H1 (cell line): ENCODE measurements around the gene CD164L2. TPM values are rescaled to one million over a fixed set of nuclear protein-coding genes. Genes with fewer than 3 reads are reported as not detected.

ENCODE experiments used
- CTCF ChIA-PET: fragments of 300-600 bp; sonication (Branson Sonifier 250); formaldehyde crosslinking; loops from one replicate; lab custom pipeline; 2021; ENCODE audit not compliant: partially characterized antibody; lab: Charles Lee
- POLR2A ChIA-PET: fragments of 300-600 bp; sonication (Branson Sonifier 250); formaldehyde crosslinking; loops from one replicate; lab custom pipeline; 2021; ENCODE audit warnings: inconsistent platforms; ENCODE audit not compliant: partially characterized antibody; lab: Charles Lee
- DNase-seq, 2 experiments: peaks; one replicate each; pipeline versions ENCODE4 v3.0.0 to v3.0.0-alpha.2; 2010 to 2022; ENCODE audit warnings: low spot score in 2 of 2, low read depth in 1 of 2, mixed read lengths in 1 of 2
- FAIRE-seq: peaks from 2 replicates; lab custom pipeline; 2011; peaks lifted over from hg19 to GRCh38; lab: Jason Lieb, UNC
- H2AFZ ChIP-seq: 2 replicates; pipeline ENCODE4 v1.8.1; 2012; ENCODE audit warnings: low read length, inconsistent platforms
- H2AK5ac ChIP-seq: 2 replicates; pipeline ENCODE4 v1.6.1; 2013; ENCODE audit warnings: low read depth, low read length
- H2BK120ac ChIP-seq: replicated peaks from 2 replicates; pipeline ENCODE3; 2013; ENCODE audit warnings: low read depth, low read length, inconsistent platforms
- H2BK12ac ChIP-seq: 2 replicates; pipeline ENCODE4 v1.6.1; 2013; ENCODE audit warnings: low read depth, low read length
- H2BK15ac ChIP-seq: 2 replicates; pipeline ENCODE4 v1.6.1; 2013; ENCODE audit warnings: low read length
- H2BK20ac ChIP-seq: 2 replicates; pipeline ENCODE4 v1.6.1; 2013; ENCODE audit warnings: low read length
- H2BK5ac ChIP-seq: 2 replicates; pipeline ENCODE4 v1.6.1; 2013; ENCODE audit warnings: low read depth, low read length
- H3K14ac ChIP-seq: 2 replicates; pipeline ENCODE4 v1.6.1; 2013; ENCODE audit warnings: inconsistent platforms; ENCODE audit not compliant: insufficient read length
- H3K18ac ChIP-seq: 2 replicates; pipeline ENCODE4 v1.6.1; 2013; ENCODE audit warnings: low read length; ENCODE audit errors: extremely low read depth
- H3K23ac ChIP-seq: 2 replicates; pipeline ENCODE4 v1.6.1; 2013; ENCODE audit warnings: inconsistent platforms; ENCODE audit not compliant: insufficient read length
- H3K23me2 ChIP-seq: 2 replicates; pipeline ENCODE4 v1.6.1; 2013; ENCODE audit warnings: low read depth, low read length
- H3K27ac ChIP-seq: 2 replicates; pipeline ENCODE4 v1.6.1; 2011; ENCODE audit warnings: low read depth, low read length, inconsistent platforms
- H3K27me3 ChIP-seq, 4 experiments: replicated peaks in 1 of 4; 1 replicate in 1 of 4; 2 replicates in 3 of 4; pipeline versions ENCODE4 v1.6.1 to v1.8.1; 2011 to 2013; ENCODE audit warnings: low read length in 3 of 4, mild to moderate bottlenecking in 3 of 4, inconsistent platforms in 2 of 4, mixed read lengths in 2 of 4, moderate library complexity in 1 of 4; ENCODE audit not compliant: control insufficient read depth in 3 of 4, insufficient read depth in 3 of 4; ENCODE audit errors: extremely low read depth in 1 of 4
- H3K36me3 ChIP-seq, 4 experiments: 2 replicates each; pipeline versions ENCODE4 v1.6.1 to v1.8.1; 2011 to 2013; ENCODE audit warnings: mild to moderate bottlenecking in 4 of 4, low read length in 3 of 4, moderate library complexity in 2 of 4, control low read depth in 1 of 4, inconsistent platforms in 1 of 4; ENCODE audit not compliant: insufficient read depth in 4 of 4, control insufficient read depth in 2 of 4
- H3K4ac ChIP-seq: replicated peaks from 2 replicates; pipeline ENCODE3; 2013; ENCODE audit warnings: low read length, low read depth, mixed read lengths, inconsistent platforms; ENCODE audit not compliant: insufficient read length
- H3K4me1 ChIP-seq, 4 experiments: replicated peaks in 1 of 4; 1 replicate in 1 of 4; 2 replicates in 3 of 4; pipeline versions ENCODE4 v1.6.1 to v1.8.1; 2011 to 2013; ENCODE audit warnings: low read length in 3 of 4, inconsistent platforms in 2 of 4, mixed read lengths in 1 of 4; ENCODE audit not compliant: insufficient read depth in 4 of 4, control insufficient read depth in 3 of 4
- H3K4me2 ChIP-seq, 2 experiments: 2 replicates each; pipeline versions ENCODE4 v1.6.1 to v1.8.1; 2011 to 2013; ENCODE audit warnings: low read depth in 2 of 2, low read length in 2 of 2, control low read depth in 1 of 2, inconsistent platforms in 1 of 2, mild to moderate bottlenecking in 1 of 2; ENCODE audit not compliant: insufficient read depth in 1 of 2
- H3K4me3 ChIP-seq, 4 experiments: fragments of 200-600, 300-600 bp in 1 of 4; sonication (generic), shearing (Covaris generic), sonication (Bioruptor Twin) in 1 of 4; 2 replicates each; pipeline versions ENCODE4 v1.5.1 to v1.8.1; 2011 to 2016; ENCODE audit warnings: low read length in 4 of 4, low read depth in 3 of 4, control low read depth in 2 of 4, inconsistent platforms in 2 of 4, mild to moderate bottlenecking in 2 of 4, mixed read lengths in 1 of 4, moderate library complexity in 1 of 4; ENCODE audit not compliant: insufficient read depth in 2 of 4; ENCODE audit errors: extremely low read depth in 1 of 4
- H3K56ac ChIP-seq: replicated peaks from 2 replicates; pipeline ENCODE3; 2013; ENCODE audit warnings: low read depth, mild to moderate bottlenecking, mixed read lengths, low read length, inconsistent platforms; ENCODE audit not compliant: insufficient read length
- H3K79me1 ChIP-seq: 2 replicates; pipeline ENCODE4 v1.6.1; 2013; ENCODE audit warnings: low read depth, low read length, control low read depth
- H3K79me2 ChIP-seq, 2 experiments: 2 replicates each; pipeline versions ENCODE4 v1.6.1 to v1.8.1; 2012 to 2013; ENCODE audit warnings: low read length in 2 of 2, mild to moderate bottlenecking in 2 of 2, inconsistent platforms in 1 of 2; ENCODE audit not compliant: insufficient read depth in 2 of 2, control insufficient read depth in 1 of 2
- H3K9ac ChIP-seq, 4 experiments: replicated peaks in 1 of 4; 1 replicate in 1 of 4; 2 replicates in 3 of 4; pipeline versions ENCODE4 v1.6.1 to v1.8.1; 2011 to 2013; ENCODE audit warnings: low read depth in 3 of 4, low read length in 3 of 4, control low read depth in 2 of 4, mild to moderate bottlenecking in 2 of 4, moderate library complexity in 2 of 4, inconsistent platforms in 1 of 4; ENCODE audit errors: extremely low read depth in 1 of 4
- H3K9me3 ChIP-seq, 2 experiments: 2 replicates each; pipeline versions ENCODE4 v1.6.1 to v1.8.1; 2012 to 2013; ENCODE audit warnings: mild to moderate bottlenecking in 2 of 2, moderate library complexity in 2 of 2, control low read depth in 1 of 2, inconsistent platforms in 1 of 2, low read depth in 1 of 2, low read length in 1 of 2, mixed read lengths in 1 of 2; ENCODE audit not compliant: insufficient read depth in 2 of 2
- H4K20me1 ChIP-seq, 2 experiments: replicated peaks in 1 of 2; 2 replicates each; pipeline versions ENCODE3 to v1.8.1; 2011 to 2013; ENCODE audit warnings: inconsistent platforms in 2 of 2, low read length in 2 of 2, mild to moderate bottlenecking in 1 of 2; ENCODE audit not compliant: insufficient read depth in 2 of 2, control insufficient read depth in 1 of 2
- H4K5ac ChIP-seq: 2 replicates; pipeline ENCODE4 v1.6.1; 2013; ENCODE audit warnings: low read length, low read depth, mixed read lengths, inconsistent platforms; ENCODE audit not compliant: insufficient read length
- H4K8ac ChIP-seq: 2 replicates; pipeline ENCODE4 v1.8.0; 2013; ENCODE audit warnings: mild to moderate bottlenecking, moderate library complexity, low read length, inconsistent platforms; ENCODE audit not compliant: insufficient read depth; ENCODE audit errors: extremely low read depth
- H4K91ac ChIP-seq: replicated peaks from 2 replicates; pipeline ENCODE3; 2013; ENCODE audit warnings: low read length, mixed read lengths, inconsistent platforms; ENCODE audit not compliant: insufficient read length
- BACH1 ChIP-seq: IDR thresholded peaks from 2 replicates; pipeline ENCODE4 v1.6.1; 2012; ENCODE audit warnings: low read length, improper control_type of control experiment
- E2F6 ChIP-seq: IDR thresholded peaks from 2 replicates; pipeline ENCODE4 v1.6.1; 2012; ENCODE audit warnings: inconsistent platforms
- RAD21 ChIP-seq, 2 experiments: IDR thresholded peaks in 1 of 2; conservative IDR thresholded peaks in 1 of 2; 2 replicates each; pipeline ENCODE4 v1.6.1; 2011; ENCODE audit warnings: low read depth in 2 of 2, low read length in 2 of 2, improper control_type of control experiment in 1 of 2, inconsistent platforms in 1 of 2, mild to moderate bottlenecking in 1 of 2, moderate library complexity in 1 of 2
- WGBS, 2 experiments: shearing (Covaris generic) in 1 of 2; methylation state at CpG; one replicate each; pipeline versions ENCODE4 v1.1.6 to v1.1.7; 2013 to 2015; ENCODE audit warnings: low lambda C conversion rate in 2 of 2, mixed read lengths in 2 of 2, inconsistent platforms in 1 of 2, low coverage in 1 of 2, missing lambda C conversion rate in 1 of 2; ENCODE audit not compliant: insufficient replicate concordance in 2 of 2, insufficient coverage in 1 of 2, insufficient read length in 1 of 2; ENCODE audit errors: extremely low coverage in 1 of 2, missing lambda C conversion rate in 1 of 2; 5-methylcytosine and 5-hydroxymethylcytosine counted together
- polyA plus RNA-seq, 7 experiments: library from polyadenylated mRNA; depleted of rRNA in 3 of 7; stranded (reverse) in 5 of 7; unstranded in 2 of 7; fragments of >200 nt in 5 of 7; fragments of 200-250 nt in 2 of 7; gene quantifications; 1 replicate in 5 of 7; 2 replicates in 1 of 7; 4 replicates in 1 of 7; pipeline versions ENCODE4 v1.2.1 to v1.2.3, GENCODE V29; 2011 to 2013; ENCODE audit warnings: missing spikeins in 2 of 7, mixed read lengths in 2 of 7
- total RNA-seq: library from RNA; stranded (reverse); fragmentation: NEBNext Ultra II Directional; extraction: Animal tissue kit (Norgen Biotek cat#: 25700); gene quantifications from 2 replicates; pipeline ENCODE4 v1.2.1, GENCODE V29; 2021

The CD164L2 gene
- total and polyA plus RNA-seq, 2 of the 8 experiments (the other 6 are each of a cell fraction or from before 2014, with no cell fraction given) = 3.3 TPM

- ChIA-PET POLR2A (interaction anchor here (0.7 to 10.9 kb wide), 6 partner anchors 6 to 249 kb away, joined by 3 to 101 read pairs (median 4); partner anchors contain the start of genes AHDC1 and MAP3K6), CTCF (interaction anchor here (1.1 to 28.8 kb wide), 18 partner anchors 11 to 319 kb away, joined by 3 to 625 read pairs (median 9); partner anchors contain the start of genes CD164L2, FCN3, GPR3 and MAP3K6)
- no peak overlapping the region for H3K23ac ChIP-seq
- peaks cover 11 to 38% (median 31%) of the 10 kb centered on the region in 4 experiments for H3K27me3 ChIP-seq
- no peak for FAIRE-seq
- H3K23me2 ChIP-seq = peaks cover 19% of the 10 kb centered on the region
- no peaks in the 10 kb centered on the region for H3K79me2 ChIP-seq
- no peak overlapping the region for H4K5ac ChIP-seq
- H3K18ac ChIP-seq = no peak overlapping the region
- H2BK12ac ChIP-seq = no peak overlapping the region
- H3K4ac ChIP-seq = no peak overlapping the region
- no peak overlapping the region for H3K4me2 ChIP-seq
- DNase-seq = no peak
- no peak overlapping the region for H4K8ac ChIP-seq
- no peaks in the 10 kb centered on the region for H3K9me3 ChIP-seq
- no peak overlapping the region for H2BK5ac ChIP-seq
- TF ChIP-seq E2F6 (0 out of 2 replicates have a peak, but pooled peaks have one; percentile 3), RAD21 (IDR thresholded peaks at IDR 0.05 in 1 of 2, conservative IDR thresholded peaks at IDR 0.05 in 1 of 2; ENCODE audit: low read depth in 2 of 2, low read length in 2 of 2) (no peak), BACH1 (no peak)
- WGBS, 2 experiments = 93% methylated on average over 13 of the region's 13 CpGs; no CpG with 5 or more reads in 1 of the 2 experiments
- no peak overlapping the region for H3K9ac ChIP-seq
- H2AK5ac ChIP-seq = no peak overlapping the region
- no peak overlapping the region for H3K4me3 ChIP-seq
- no peak overlapping the region for H4K91ac ChIP-seq
- H4K20me1 ChIP-seq = peaks cover 0 to 12% of the 10 kb centered on the region in 2 experiments
- H2BK120ac ChIP-seq = no peak overlapping the region
- no peak overlapping the region for H2AFZ ChIP-seq
- H3K27ac ChIP-seq = no peak overlapping the region
- no peak overlapping the region for H3K14ac ChIP-seq
- no peaks in the 10 kb centered on the region for H3K79me1 ChIP-seq
- no peaks in the 10 kb centered on the region for H3K36me3 ChIP-seq
- H3K56ac ChIP-seq = no peak overlapping the region
- no peak overlapping the region for H2BK15ac ChIP-seq
- peaks cover 0 to 18% (median 7%) of the 10 kb centered on the region in 4 experiments; a peak in 6 of 7 replicates for H3K4me1 ChIP-seq
- H2BK20ac ChIP-seq = no peak overlapping the region
Observed at GRCh38 chr1:27356277-27356618, 26.9 kb downstream of the CD164L2 start.
